Endothelial cell of umbilical vein (primary cell): ENCODE measurements around the gene SYAP1. TPM values are rescaled to one million over a fixed set of nuclear protein-coding genes. Genes with fewer than 3 reads are reported as not detected.

ENCODE experiments used
- BruUV-seq: library from RNA; stranded (reverse); fragments of 400-500 nt; replicated peaks from 2 replicates; lab custom pipeline; 2021; lab: Mats Ljungman, UMichigan
- CTCF ChIA-PET: fragments of 300-600, 350-600 bp; sonication (Branson Sonifier 250); formaldehyde crosslinking; loops from one replicate; lab custom pipeline; 2021; ENCODE audit warnings: antibody characterized with exemption, inconsistent platforms; lab: Charles Lee
- POLR2A ChIA-PET: fragments of 300-600, 350-600 bp; sonication (Branson Sonifier 250); formaldehyde crosslinking; loops from one replicate; lab custom pipeline; 2021; ENCODE audit warnings: antibody characterized with exemption, inconsistent platforms; lab: Charles Lee
- DNase-seq: peaks from one replicate; pipeline ENCODE4 v3.0.0-alpha.2; 2011; ENCODE audit warnings: low read depth, low spot score
- FAIRE-seq: peaks from 2 replicates; lab custom pipeline; 2011; peaks lifted over from hg19 to GRCh38; lab: Jason Lieb, UNC
- H2AFZ ChIP-seq: 2 replicates; pipeline ENCODE4 v1.6.0; 2012; ENCODE audit warnings: low read depth, low read length, control low read depth, inconsistent platforms
- H3K27ac ChIP-seq: 2 replicates; pipeline ENCODE4 v1.5.1; 2011; ENCODE audit warnings: low read depth, mild to moderate bottlenecking, control low read depth, low read length, moderate library complexity; ENCODE audit not compliant: insufficient read depth
- H3K27me3 ChIP-seq, 2 experiments: 2 replicates each; pipeline versions ENCODE4 v1.6.0 to v1.6.1; 2011; ENCODE audit warnings: low read length in 2 of 2, mixed read lengths in 1 of 2; ENCODE audit not compliant: control insufficient read depth in 2 of 2, insufficient read depth in 2 of 2
- H3K36me3 ChIP-seq, 2 experiments: 2 replicates in 1 of 2; 3 replicates in 1 of 2; pipeline ENCODE4 v1.5.1; 2011; ENCODE audit warnings: low read length in 2 of 2, mild to moderate bottlenecking in 1 of 2, moderate library complexity in 1 of 2; ENCODE audit not compliant: control insufficient read depth in 2 of 2, insufficient read depth in 2 of 2; ENCODE audit errors: extremely low read depth in 1 of 2
- H3K4me1 ChIP-seq: 3 replicates; pipeline ENCODE4 v1.5.1; 2011; ENCODE audit warnings: mild to moderate bottlenecking, low read length; ENCODE audit not compliant: control insufficient read depth, insufficient read depth; ENCODE audit errors: extremely low read depth
- H3K4me2 ChIP-seq: 2 replicates; pipeline ENCODE4 v1.6.1; 2011; ENCODE audit warnings: low read length, control low read depth, mixed read lengths; ENCODE audit not compliant: insufficient read depth
- H3K4me3 ChIP-seq, 3 experiments: fragments of 200-600 bp in 1 of 3; sonication (generic), shearing (Covaris generic) in 1 of 3; replicated peaks in 1 of 3; 2 replicates each; pipeline ENCODE4 v1.5.1; 2011 to 2016; ENCODE audit warnings: control low read depth in 3 of 3, low read length in 3 of 3, mild to moderate bottlenecking in 2 of 3, inconsistent platforms in 1 of 3, low read depth in 1 of 3, moderate library complexity in 1 of 3; ENCODE audit not compliant: insufficient read depth in 1 of 3
- H3K79me2 ChIP-seq: 2 replicates; pipeline ENCODE4 v1.6.0; 2012; ENCODE audit warnings: low read length, inconsistent platforms; ENCODE audit not compliant: control insufficient read depth, insufficient read depth
- H3K9ac ChIP-seq: replicated peaks from 2 replicates; pipeline ENCODE3; 2011; ENCODE audit warnings: low read length, control low read depth; ENCODE audit not compliant: insufficient read depth; ENCODE audit errors: extremely low read depth
- H3K9me1 ChIP-seq: replicated peaks from 3 replicates; pipeline ENCODE4 v1.6.0; 2011; ENCODE audit warnings: mild to moderate bottlenecking, low read length; ENCODE audit not compliant: control insufficient read depth, insufficient read depth; ENCODE audit errors: extremely low read depth
- H3K9me3 ChIP-seq: replicated peaks from 2 replicates; pipeline ENCODE4 v1.5.1; 2012; ENCODE audit warnings: low read length, inconsistent platforms; ENCODE audit not compliant: control insufficient read depth, insufficient read depth
- H4K20me1 ChIP-seq: replicated peaks from 2 replicates; pipeline ENCODE3; 2011; ENCODE audit warnings: mild to moderate bottlenecking, low read length; ENCODE audit not compliant: control insufficient read depth, insufficient read depth; ENCODE audit errors: extremely low read depth
- CTCF ChIP-seq, 2 donors: IDR thresholded peaks; 1 replicate in 1 of 2; 2 replicates in 1 of 2; pipeline ENCODE4 v1.5.1; 2011; ENCODE audit warnings: low read length in 2 of 2, mild to moderate bottlenecking in 2 of 2, moderate library complexity in 2 of 2, control low read depth in 1 of 2, inconsistent platforms in 1 of 2, low read depth in 1 of 2; ENCODE audit not compliant: insufficient read depth in 1 of 2; ENCODE audit errors: extremely low read depth in 1 of 2
- EZH2 ChIP-seq: IDR thresholded peaks from 2 replicates; pipeline ENCODE4 v1.6.1; 2012; ENCODE audit warnings: borderline replicate concordance, low read depth, mild to moderate bottlenecking, moderate library complexity, low read length, inconsistent platforms; ENCODE audit not compliant: severe bottlenecking
- FOS ChIP-seq: IDR thresholded peaks from 2 replicates; pipeline ENCODE4 v1.6.1; 2011; ENCODE audit warnings: mild to moderate bottlenecking, low read length, moderate library complexity, borderline replicate concordance; ENCODE audit not compliant: insufficient read depth
- GATA2 ChIP-seq: IDR thresholded peaks from 2 replicates; pipeline ENCODE4 v1.7.0; 2011; ENCODE audit warnings: low read depth, mild to moderate bottlenecking, moderate library complexity, mixed read lengths, low read length; ENCODE audit not compliant: insufficient read length, insufficient read depth
- JUN ChIP-seq: IDR thresholded peaks from 2 replicates; pipeline ENCODE4 v1.6.1; 2011; ENCODE audit warnings: borderline replicate concordance, low read depth; ENCODE audit not compliant: insufficient read length, insufficient read depth
- MYC ChIP-seq: IDR thresholded peaks from one replicate; pipeline ENCODE4 v1.6.1; 2011; ENCODE audit warnings: mild to moderate bottlenecking, low read depth, low read length
- POLR2A ChIP-seq: IDR thresholded peaks from 2 replicates; pipeline ENCODE4 v1.6.1; 2012; ENCODE audit warnings: low read depth, mild to moderate bottlenecking, control low read depth, low read length
- POLR2AphosphoS5 ChIP-seq: IDR thresholded peaks from 2 replicates; pipeline ENCODE4 v1.6.1; 2012; ENCODE audit warnings: low read depth, mild to moderate bottlenecking, control low read depth, low read length, moderate library complexity; ENCODE audit not compliant: insufficient read depth
- dilution Hi-C: fragments of 300-500 bp; cut with MboI; formaldehyde crosslinking; loops from one replicate; pipeline ENCODE4 v1.15.0; 2019; ENCODE audit warnings: low sequenced_read_pairs; ENCODE audit not compliant: extremely low pct_ligation_motif_present
- intact Hi-C: fragments of 100-400 bp; cut with micrococcal nuclease; formaldehyde crosslinking; loops from one replicate; pipeline ENCODE4 v1.10.0; 2022
- polyA plus RNA-seq, 4 experiments: library from polyadenylated mRNA; depleted of rRNA in 3 of 4; stranded (reverse) in 3 of 4; unstranded in 1 of 4; fragments of >200 nt; gene quantifications; 2 replicates each; pipeline versions ENCODE4 v1.2.1 to v1.2.3, GENCODE V29; 2011 to 2012; ENCODE audit warnings: missing spikeins in 1 of 4
- total RNA-seq: library from RNA; stranded (reverse); gene quantifications from 2 replicates; pipeline ENCODE4 v1.2.3, GENCODE V29; 2021
- TF ChIP-seq, protein P1 (sequence below): IDR thresholded peaks from 2 replicates; pipeline ENCODE4 v1.6.1; 2011; ENCODE audit not compliant: insufficient read depth, insufficient read length

SYAP1 gene
- total and polyA plus RNA-seq, 2 donors (not counting 3 experiments of a cell fraction or from before 2014, with no cell fraction given), result 3.4 to 21.9 TPM

GRCh38 chrX:16700734-16701133 is 18.7 kb upstream of the SYAP1 start:
- H3K4me1 ChIP-seq, result no peaks in the 10 kb centered on the region
- H3K9ac ChIP-seq, result no peak overlapping the region
- ChIA-PET CTCF (no interaction called here), POLR2A (no interaction called here)
- H3K27me3 ChIP-seq, result no peaks in the 10 kb centered on the region
- TF ChIP-seq GATA2 (no peak), EZH2 (no peak), POLR2A (no peak), FOS (no peak), CTCF (IDR thresholded peaks at IDR 0.05; ENCODE audit: extremely low read depth in 1 of 2, insufficient read depth in 1 of 2, low read depth in 1 of 2, low read length in 2 of 2) (no peak), JUN (no peak), POLR2AphosphoS5 (no peak), MYC (no peak)
- TF ChIP-seq, protein P1, sequence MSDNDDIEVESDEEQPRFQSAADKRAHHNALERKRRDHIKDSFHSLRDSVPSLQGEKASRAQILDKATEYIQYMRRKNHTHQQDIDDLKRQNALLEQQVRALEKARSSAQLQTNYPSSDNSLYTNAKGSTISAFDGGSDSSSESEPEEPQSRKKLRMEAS, result no peak
- H3K9me3 ChIP-seq, result no peaks in the 10 kb centered on the region
- H3K27ac ChIP-seq, result no peak overlapping the region
- no peak for FAIRE-seq
- H2AFZ ChIP-seq, result no peak overlapping the region
- no peak overlapping the region for H3K4me3 ChIP-seq
- DNase-seq, result no peak
- H3K36me3 ChIP-seq, result no peaks in the 10 kb centered on the region
- no TSS peak for BruUV-seq
- H3K4me2 ChIP-seq, result no peak overlapping the region
- no peaks in the 10 kb centered on the region for H3K79me2 ChIP-seq
- intact Hi-C loops, result no loop called here
- no peaks in the 10 kb centered on the region for H4K20me1 ChIP-seq
- dilution Hi-C loops, result no loop called here
- no peaks in the 10 kb centered on the region for H3K9me1 ChIP-seq
